Transverse colon (tissue), 3 donors: ENCODE data around the gene CCR3.

Experiments used
- CTCF ChIP-seq, 5 experiments: fragments of 200-600 bp in 3 of 5; fragments of 450-650 bp in 2 of 5; sonication (generic) in 3 of 5; IDR thresholded peaks; 1 replicate in 2 of 5; 2 replicates in 3 of 5; pipeline ENCODE4 v1.5.1; 2016 to 2017; ENCODE audit warnings: antibody characterized with exemption in 5 of 5, inconsistent platforms in 3 of 5, mild to moderate bottlenecking in 2 of 5, moderate library complexity in 1 of 5
- EP300 ChIP-seq: sonication (generic); formaldehyde crosslinking; IDR thresholded peaks from one replicate; pipeline ENCODE4 v1.6.1; 2017; ENCODE audit warnings: antibody characterized with exemption, low read depth

DNA sequence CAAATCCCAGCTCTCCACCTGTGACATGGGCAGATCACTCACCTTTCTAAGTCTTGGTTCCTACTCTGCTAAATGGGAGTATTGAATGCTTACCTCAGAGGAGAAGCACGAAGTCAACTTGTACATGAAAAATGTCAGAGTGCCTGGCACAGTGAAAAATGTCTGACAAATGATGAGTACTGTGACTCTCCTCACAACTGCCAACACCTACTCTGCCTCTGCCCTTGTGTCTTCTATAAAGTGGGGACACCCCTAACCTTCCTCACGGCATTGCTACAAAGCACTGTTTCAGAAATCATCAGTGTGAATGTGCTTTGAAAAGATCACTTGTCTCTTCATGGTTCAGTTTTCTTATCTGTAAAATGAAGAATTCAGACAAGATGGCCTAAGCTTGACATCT lies 33.2 kb upstream of the CCR3 start:
- no peak for TF ChIP-seq CTCF (IDR thresholded peaks at IDR 0.05)
- no peak for TF ChIP-seq EP300
